H9 (cell line): ENCODE data around the gene HMGA1. TPM values are rescaled to one million over a fixed set of nuclear protein-coding genes. Genes with fewer than 3 reads are reported as not detected.
A peak's percentile ranks its signal among the peaks of the same experiment; 100 is the strongest.

ENCODE experiments used
- DNase-seq: peaks from one replicate; pipeline ENCODE4 v3.0.0-alpha.2; 2017
- H2AFZ ChIP-seq: one replicate; pipeline ENCODE4 v1.6.1; 2013; ENCODE audit warnings: mild to moderate bottlenecking, low read length, control low read depth, moderate library complexity
- H2AK5ac ChIP-seq: 2 replicates; pipeline ENCODE4 v1.6.1; 2013; ENCODE audit warnings: low read length, control low read depth, mixed read lengths; ENCODE audit not compliant: insufficient read length
- H2BK120ac ChIP-seq: one replicate; pipeline ENCODE4 v1.6.1; 2013; ENCODE audit warnings: low read depth, mild to moderate bottlenecking, low read length, control low read depth, inconsistent platforms; ENCODE audit not compliant: poor library complexity, severe bottlenecking
- H2BK12ac ChIP-seq: 2 replicates; pipeline ENCODE4 v1.6.1; 2013; ENCODE audit warnings: low read length, control low read depth, mixed read lengths, low read depth; ENCODE audit not compliant: insufficient read length
- H2BK15ac ChIP-seq: 2 replicates; pipeline ENCODE4 v1.6.1; 2013; ENCODE audit warnings: low read depth, low read length, control low read depth
- H2BK20ac ChIP-seq: one replicate; pipeline ENCODE4 v1.6.1; 2013; ENCODE audit warnings: low read depth, mild to moderate bottlenecking, low read length, control low read depth, inconsistent platforms; ENCODE audit not compliant: poor library complexity, severe bottlenecking
- H2BK5ac ChIP-seq: 2 replicates; pipeline ENCODE4 v1.6.1; 2013; ENCODE audit warnings: low read length, control low read depth, mixed read lengths; ENCODE audit not compliant: insufficient read length
- H3K14ac ChIP-seq: 2 replicates; pipeline ENCODE4 v1.6.1; 2013; ENCODE audit warnings: low read length, control low read depth; ENCODE audit not compliant: insufficient read depth
- H3K18ac ChIP-seq: 2 replicates; pipeline ENCODE4 v1.6.1; 2013; ENCODE audit warnings: low read depth, mild to moderate bottlenecking, mixed read lengths, low read length, control low read depth; ENCODE audit not compliant: insufficient read length
- H3K23ac ChIP-seq: 2 replicates; pipeline ENCODE4 v1.6.1; 2013; ENCODE audit warnings: low read length, control low read depth, mixed read lengths, low read depth; ENCODE audit not compliant: insufficient read length
- H3K23me2 ChIP-seq: 2 replicates; pipeline ENCODE4 v1.6.1; 2013; ENCODE audit warnings: low read depth, mild to moderate bottlenecking, mixed read lengths, low read length, control low read depth; ENCODE audit not compliant: insufficient read length, poor library complexity, severe bottlenecking
- H3K27ac ChIP-seq: 2 replicates; pipeline ENCODE4 v1.5.1; 2013; ENCODE audit warnings: low read length, control low read depth, mixed read lengths, low read depth; ENCODE audit not compliant: insufficient read length
- H3K27me3 ChIP-seq: 2 replicates; pipeline ENCODE4 v1.6.1; 2013; ENCODE audit warnings: low read length, control low read depth, inconsistent platforms; ENCODE audit not compliant: insufficient read depth
- H3K4ac ChIP-seq: 2 replicates; pipeline ENCODE4 v1.6.1; 2013; ENCODE audit warnings: low read depth, mild to moderate bottlenecking, control low read depth, inconsistent platforms, low read length, moderate library complexity
- H3K4me1 ChIP-seq: 2 replicates; pipeline ENCODE4 v1.6.1; 2013; ENCODE audit warnings: low read length, control low read depth, inconsistent platforms; ENCODE audit not compliant: insufficient read depth
- H3K4me2 ChIP-seq: 2 replicates; pipeline ENCODE4 v1.6.1; 2013; ENCODE audit warnings: low read length, control low read depth, mixed read lengths; ENCODE audit not compliant: insufficient read length, insufficient read depth
- H3K56ac ChIP-seq: 2 replicates; pipeline ENCODE4 v1.6.1; 2013; ENCODE audit warnings: low read depth, mild to moderate bottlenecking, mixed read lengths, low read length, control low read depth; ENCODE audit not compliant: insufficient read length
- H3K79me1 ChIP-seq: 2 replicates; pipeline ENCODE4 v1.6.1; 2013; ENCODE audit warnings: low read depth, mild to moderate bottlenecking, moderate library complexity, low read length, control low read depth, inconsistent platforms; ENCODE audit not compliant: insufficient read depth, poor library complexity, severe bottlenecking
- H3K79me2 ChIP-seq: 2 replicates; pipeline ENCODE4 v1.6.1; 2013; ENCODE audit warnings: low read length, control low read depth, inconsistent platforms; ENCODE audit not compliant: insufficient read depth
- H3K9ac ChIP-seq: 2 replicates; pipeline ENCODE4 v1.6.1; 2013; ENCODE audit warnings: low read length, control low read depth, mixed read lengths; ENCODE audit not compliant: insufficient read length; ENCODE audit errors: extremely low read depth
- H3K9me3 ChIP-seq: one replicate; pipeline ENCODE4 v1.6.1; 2013; ENCODE audit warnings: low read depth, low read length, inconsistent platforms; ENCODE audit not compliant: control insufficient read depth
- H3T11ph ChIP-seq: one replicate; pipeline ENCODE4 v1.6.1; 2013; ENCODE audit warnings: mild to moderate bottlenecking, low read length, control low read depth, inconsistent platforms
- H4K20me1 ChIP-seq: one replicate; pipeline ENCODE4 v1.6.1; 2013; ENCODE audit not compliant: control insufficient read depth, insufficient read length, insufficient read depth
- H4K5ac ChIP-seq: 2 replicates; pipeline ENCODE4 v1.6.1; 2013; ENCODE audit warnings: low read depth, mild to moderate bottlenecking, mixed read lengths, low read length, control low read depth; ENCODE audit not compliant: insufficient read length
- H4K8ac ChIP-seq: replicated peaks from 2 replicates; pipeline ENCODE4 v1.6.1; 2013; ENCODE audit warnings: low read length, control low read depth, mixed read lengths, low read depth; ENCODE audit not compliant: insufficient read length
- H4K91ac ChIP-seq: 2 replicates; pipeline ENCODE4 v1.6.1; 2013; ENCODE audit warnings: low read depth, mild to moderate bottlenecking, moderate library complexity, mixed read lengths, low read length, control low read depth; ENCODE audit not compliant: insufficient read length
- H3K27ac Mint-ChIP-seq, 3 experiments: 2 replicates in 2 of 3; 3 replicates in 1 of 3; pipeline ENCODE4 v1.8.0; 2020 to 2021; ENCODE audit warnings: mixed read lengths in 3 of 3, mild to moderate bottlenecking in 1 of 3, moderate library complexity in 1 of 3
- H3K27me3 Mint-ChIP-seq: 2 replicates; pipeline ENCODE4 v1.8.0; 2021; ENCODE audit warnings: low read depth, mild to moderate bottlenecking, moderate library complexity, mixed read lengths
- H3K36me3 Mint-ChIP-seq, 3 experiments: 2 replicates in 2 of 3; 3 replicates in 1 of 3; pipeline ENCODE4 v1.8.0; 2020 to 2021; ENCODE audit warnings: low read depth in 3 of 3, mixed read lengths in 3 of 3; ENCODE audit not compliant: insufficient read depth in 1 of 3
- H3K4me1 Mint-ChIP-seq, 2 experiments: 2 replicates each; pipeline ENCODE4 v1.8.0; 2020; ENCODE audit warnings: mixed read lengths in 2 of 2
- H3K4me3 Mint-ChIP-seq, 2 experiments: 2 replicates in 1 of 2; 3 replicates in 1 of 2; pipeline ENCODE4 v1.8.0; 2020 to 2021; ENCODE audit warnings: mild to moderate bottlenecking in 2 of 2, mixed read lengths in 2 of 2, moderate library complexity in 1 of 2
- H3K9me3 Mint-ChIP-seq, 2 experiments: 2 replicates in 1 of 2; 3 replicates in 1 of 2; pipeline ENCODE4 v1.8.0; 2020; ENCODE audit warnings: mild to moderate bottlenecking in 2 of 2, mixed read lengths in 2 of 2, moderate library complexity in 1 of 2
- WGBS: extraction: QIAGEN DNeasy Blood & Tissue Kit; methylation state at CpG from one replicate; pipeline ENCODE4 v1.1.7; 2013; ENCODE audit warnings: missing lambda C conversion rate, low lambda C conversion rate, mixed read lengths; ENCODE audit not compliant: insufficient read length; ENCODE audit errors: extremely low coverage; 5-methylcytosine and 5-hydroxymethylcytosine counted together
- total RNA-seq: library from RNA; stranded (reverse); gene quantifications from 2 replicates; pipeline ENCODE4 v1.2.1, GENCODE V29; 2021
- TF ChIP-seq, protein P1 (sequence below): fragments of 200-600 bp; sonication (generic); conservative IDR thresholded peaks from 3 replicates; pipeline ENCODE4 v1.8.0; 2021; ENCODE audit warnings: antibody characterized with exemption, mild to moderate bottlenecking

HMGA1 gene
- total RNA-seq, 1 experiment from 2014 or later: 2,116 TPM

DNA sequence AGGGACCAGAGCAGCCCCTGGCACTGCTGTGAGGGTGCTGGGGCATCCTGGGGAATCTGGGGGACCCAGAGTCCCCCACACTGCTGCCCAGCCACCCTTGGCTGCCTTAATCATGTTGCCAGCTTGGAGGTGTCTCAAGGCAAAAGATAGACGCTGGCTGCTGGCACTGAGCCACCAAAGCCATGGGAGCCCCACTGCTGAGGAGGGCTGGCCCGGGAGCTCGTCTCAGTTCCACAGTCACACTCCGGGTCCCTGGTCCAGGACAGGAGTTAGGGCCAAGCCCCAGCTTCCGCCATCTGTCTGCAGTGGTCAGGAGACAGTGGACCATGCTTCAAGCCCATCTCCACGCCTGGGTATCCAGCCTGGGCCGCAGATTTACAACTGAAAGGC lies 41.0 kb upstream of the HMGA1 start:
- H3K79me1 ChIP-seq: no peaks in the 10 kb centered on the region
- H3K27ac ChIP-seq: no peak overlapping the region
- peaks cover 13% of the 10 kb centered on the region for H3K27me3 Mint-ChIP-seq
- no peak overlapping the region for H2BK20ac ChIP-seq
- H3K4me3 Mint-ChIP-seq: no peak overlapping the region
- peaks cover 0 to 6% of the 10 kb centered on the region in 2 experiments; a peak in 2 of 5 replicates for H3K9me3 Mint-ChIP-seq
- H3K14ac ChIP-seq: peak overlapping the region; percentile 14
- no peak overlapping the region for H3K4ac ChIP-seq
- no peak overlapping the region for H2AK5ac ChIP-seq
- H3K27me3 ChIP-seq: no peaks in the 10 kb centered on the region
- no peak overlapping the region for H4K91ac ChIP-seq
- H3K23me2 ChIP-seq: no peaks in the 10 kb centered on the region
- no peak overlapping the region for H3K23ac ChIP-seq
- H3K27ac Mint-ChIP-seq: no peak overlapping the region
- no peaks in the 10 kb centered on the region for H3K79me2 ChIP-seq
- H3K36me3 Mint-ChIP-seq: peaks cover 0 to 6% (median 0%) of the 10 kb centered on the region in 3 experiments; a peak in 1 of 7 replicates
- WGBS: no CpG with 5 or more reads among the region's 7 CpGs
- TF ChIP-seq, protein P1, sequence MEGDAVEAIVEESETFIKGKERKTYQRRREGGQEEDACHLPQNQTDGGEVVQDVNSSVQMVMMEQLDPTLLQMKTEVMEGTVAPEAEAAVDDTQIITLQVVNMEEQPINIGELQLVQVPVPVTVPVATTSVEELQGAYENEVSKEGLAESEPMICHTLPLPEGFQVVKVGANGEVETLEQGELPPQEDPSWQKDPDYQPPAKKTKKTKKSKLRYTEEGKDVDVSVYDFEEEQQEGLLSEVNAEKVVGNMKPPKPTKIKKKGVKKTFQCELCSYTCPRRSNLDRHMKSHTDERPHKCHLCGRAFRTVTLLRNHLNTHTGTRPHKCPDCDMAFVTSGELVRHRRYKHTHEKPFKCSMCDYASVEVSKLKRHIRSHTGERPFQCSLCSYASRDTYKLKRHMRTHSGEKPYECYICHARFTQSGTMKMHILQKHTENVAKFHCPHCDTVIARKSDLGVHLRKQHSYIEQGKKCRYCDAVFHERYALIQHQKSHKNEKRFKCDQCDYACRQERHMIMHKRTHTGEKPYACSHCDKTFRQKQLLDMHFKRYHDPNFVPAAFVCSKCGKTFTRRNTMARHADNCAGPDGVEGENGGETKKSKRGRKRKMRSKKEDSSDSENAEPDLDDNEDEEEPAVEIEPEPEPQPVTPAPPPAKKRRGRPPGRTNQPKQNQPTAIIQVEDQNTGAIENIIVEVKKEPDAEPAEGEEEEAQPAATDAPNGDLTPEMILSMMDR: no peak
- H2BK15ac ChIP-seq: no peak overlapping the region
- peaks cover 14 to 16% of the 10 kb centered on the region in 2 experiments for H3K4me1 Mint-ChIP-seq
- no peak overlapping the region for H2BK120ac ChIP-seq
- H3K9me3 ChIP-seq: no peaks in the 10 kb centered on the region
- no peak overlapping the region for H3K18ac ChIP-seq
- no peak overlapping the region for H4K8ac ChIP-seq
- H4K20me1 ChIP-seq: no peaks in the 10 kb centered on the region
- no peak overlapping the region for H2AFZ ChIP-seq
- H3K4me1 ChIP-seq: peaks cover 3% of the 10 kb centered on the region; the same call in 1 of the 2 replicates
- DNase-seq: no peak
- no peak overlapping the region for H3K9ac ChIP-seq
- no peak overlapping the region for H4K5ac ChIP-seq
- H2BK5ac ChIP-seq: no peak overlapping the region
- H3K4me2 ChIP-seq: peak overlapping the region; percentile 7
- no peak overlapping the region for H3K56ac ChIP-seq
- no peak overlapping the region for H3T11ph ChIP-seq
- H2BK12ac ChIP-seq: no peak overlapping the region
